Measurements from ENCODE around the gene DHDH.

- peak; percentile 77 for TF ChIP-seq POLR2AphosphoS5 (IDR thresholded peaks at IDR 0.05; ENCODE audit: low read depth, low read length)
- TF ChIP-seq POLR2A (IDR thresholded peaks at IDR 0.05; ENCODE audit: low read depth, low read length): no peak
Measured at GRCh38 chr19:48967346-48968178, 34.1 kb downstream of the DHDH start.

All from GM12892 (cell line).